H1 (cell line): ENCODE results near the gene SOX15. TPM values are rescaled to one million over a fixed set of nuclear protein-coding genes. Genes with fewer than 3 reads are reported as not detected.
A peak's percentile ranks its signal among the peaks of the same experiment; 100 is the strongest.

Experiments
- CTCF ChIA-PET: fragments of 300-600 bp; sonication (Branson Sonifier 250); formaldehyde crosslinking; loops from one replicate; lab custom pipeline; 2021; ENCODE audit not compliant: partially characterized antibody; lab: Charles Lee
- POLR2A ChIA-PET: fragments of 300-600 bp; sonication (Branson Sonifier 250); formaldehyde crosslinking; loops from one replicate; lab custom pipeline; 2021; ENCODE audit warnings: inconsistent platforms; ENCODE audit not compliant: partially characterized antibody; lab: Charles Lee
- DNase-seq, 2 experiments: peaks; one replicate each; pipeline versions ENCODE4 v3.0.0 to v3.0.0-alpha.2; 2010 to 2022; ENCODE audit warnings: low spot score in 2 of 2, low read depth in 1 of 2, mixed read lengths in 1 of 2
- FAIRE-seq: peaks from 2 replicates; lab custom pipeline; 2011; peaks lifted over from hg19 to GRCh38; lab: Jason Lieb, UNC
- H2AFZ ChIP-seq: 2 replicates; pipeline ENCODE4 v1.8.1; 2012; ENCODE audit warnings: low read length, inconsistent platforms
- H2AK5ac ChIP-seq: 2 replicates; pipeline ENCODE4 v1.6.1; 2013; ENCODE audit warnings: low read depth, low read length
- H2BK120ac ChIP-seq: replicated peaks from 2 replicates; pipeline ENCODE3; 2013; ENCODE audit warnings: low read depth, low read length, inconsistent platforms
- H2BK12ac ChIP-seq: 2 replicates; pipeline ENCODE4 v1.6.1; 2013; ENCODE audit warnings: low read depth, low read length
- H2BK15ac ChIP-seq: 2 replicates; pipeline ENCODE4 v1.6.1; 2013; ENCODE audit warnings: low read length
- H2BK20ac ChIP-seq: 2 replicates; pipeline ENCODE4 v1.6.1; 2013; ENCODE audit warnings: low read length
- H2BK5ac ChIP-seq: 2 replicates; pipeline ENCODE4 v1.6.1; 2013; ENCODE audit warnings: low read depth, low read length
- H3K14ac ChIP-seq: 2 replicates; pipeline ENCODE4 v1.6.1; 2013; ENCODE audit warnings: inconsistent platforms; ENCODE audit not compliant: insufficient read length
- H3K18ac ChIP-seq: 2 replicates; pipeline ENCODE4 v1.6.1; 2013; ENCODE audit warnings: low read length; ENCODE audit errors: extremely low read depth
- H3K23ac ChIP-seq: 2 replicates; pipeline ENCODE4 v1.6.1; 2013; ENCODE audit warnings: inconsistent platforms; ENCODE audit not compliant: insufficient read length
- H3K23me2 ChIP-seq: 2 replicates; pipeline ENCODE4 v1.6.1; 2013; ENCODE audit warnings: low read depth, low read length
- H3K27ac ChIP-seq: 2 replicates; pipeline ENCODE4 v1.6.1; 2011; ENCODE audit warnings: low read depth, low read length, inconsistent platforms
- H3K27me3 ChIP-seq, 4 experiments: replicated peaks in 1 of 4; 1 replicate in 1 of 4; 2 replicates in 3 of 4; pipeline versions ENCODE4 v1.6.1 to v1.8.1; 2011 to 2013; ENCODE audit warnings: low read length in 3 of 4, mild to moderate bottlenecking in 3 of 4, inconsistent platforms in 2 of 4, mixed read lengths in 2 of 4, moderate library complexity in 1 of 4; ENCODE audit not compliant: control insufficient read depth in 3 of 4, insufficient read depth in 3 of 4; ENCODE audit errors: extremely low read depth in 1 of 4
- H3K36me3 ChIP-seq, 4 experiments: 2 replicates each; pipeline versions ENCODE4 v1.6.1 to v1.8.1; 2011 to 2013; ENCODE audit warnings: mild to moderate bottlenecking in 4 of 4, low read length in 3 of 4, moderate library complexity in 2 of 4, control low read depth in 1 of 4, inconsistent platforms in 1 of 4; ENCODE audit not compliant: insufficient read depth in 4 of 4, control insufficient read depth in 2 of 4
- H3K4ac ChIP-seq: replicated peaks from 2 replicates; pipeline ENCODE3; 2013; ENCODE audit warnings: low read length, low read depth, mixed read lengths, inconsistent platforms; ENCODE audit not compliant: insufficient read length
- H3K4me1 ChIP-seq, 4 experiments: replicated peaks in 1 of 4; 1 replicate in 1 of 4; 2 replicates in 3 of 4; pipeline versions ENCODE4 v1.6.1 to v1.8.1; 2011 to 2013; ENCODE audit warnings: low read length in 3 of 4, inconsistent platforms in 2 of 4, mixed read lengths in 1 of 4; ENCODE audit not compliant: insufficient read depth in 4 of 4, control insufficient read depth in 3 of 4
- H3K4me2 ChIP-seq, 2 experiments: 2 replicates each; pipeline versions ENCODE4 v1.6.1 to v1.8.1; 2011 to 2013; ENCODE audit warnings: low read depth in 2 of 2, low read length in 2 of 2, control low read depth in 1 of 2, inconsistent platforms in 1 of 2, mild to moderate bottlenecking in 1 of 2; ENCODE audit not compliant: insufficient read depth in 1 of 2
- H3K4me3 ChIP-seq, 4 experiments: fragments of 200-600, 300-600 bp in 1 of 4; sonication (generic), shearing (Covaris generic), sonication (Bioruptor Twin) in 1 of 4; 2 replicates each; pipeline versions ENCODE4 v1.5.1 to v1.8.1; 2011 to 2016; ENCODE audit warnings: low read length in 4 of 4, low read depth in 3 of 4, control low read depth in 2 of 4, inconsistent platforms in 2 of 4, mild to moderate bottlenecking in 2 of 4, mixed read lengths in 1 of 4, moderate library complexity in 1 of 4; ENCODE audit not compliant: insufficient read depth in 2 of 4; ENCODE audit errors: extremely low read depth in 1 of 4
- H3K56ac ChIP-seq: replicated peaks from 2 replicates; pipeline ENCODE3; 2013; ENCODE audit warnings: low read depth, mild to moderate bottlenecking, mixed read lengths, low read length, inconsistent platforms; ENCODE audit not compliant: insufficient read length
- H3K79me1 ChIP-seq: 2 replicates; pipeline ENCODE4 v1.6.1; 2013; ENCODE audit warnings: low read depth, low read length, control low read depth
- H3K79me2 ChIP-seq, 2 experiments: 2 replicates each; pipeline versions ENCODE4 v1.6.1 to v1.8.1; 2012 to 2013; ENCODE audit warnings: low read length in 2 of 2, mild to moderate bottlenecking in 2 of 2, inconsistent platforms in 1 of 2; ENCODE audit not compliant: insufficient read depth in 2 of 2, control insufficient read depth in 1 of 2
- H3K9ac ChIP-seq, 4 experiments: replicated peaks in 1 of 4; 1 replicate in 1 of 4; 2 replicates in 3 of 4; pipeline versions ENCODE4 v1.6.1 to v1.8.1; 2011 to 2013; ENCODE audit warnings: low read depth in 3 of 4, low read length in 3 of 4, control low read depth in 2 of 4, mild to moderate bottlenecking in 2 of 4, moderate library complexity in 2 of 4, inconsistent platforms in 1 of 4; ENCODE audit errors: extremely low read depth in 1 of 4
- H3K9me3 ChIP-seq, 2 experiments: 2 replicates each; pipeline versions ENCODE4 v1.6.1 to v1.8.1; 2012 to 2013; ENCODE audit warnings: mild to moderate bottlenecking in 2 of 2, moderate library complexity in 2 of 2, control low read depth in 1 of 2, inconsistent platforms in 1 of 2, low read depth in 1 of 2, low read length in 1 of 2, mixed read lengths in 1 of 2; ENCODE audit not compliant: insufficient read depth in 2 of 2
- H4K20me1 ChIP-seq, 2 experiments: replicated peaks in 1 of 2; 2 replicates each; pipeline versions ENCODE3 to v1.8.1; 2011 to 2013; ENCODE audit warnings: inconsistent platforms in 2 of 2, low read length in 2 of 2, mild to moderate bottlenecking in 1 of 2; ENCODE audit not compliant: insufficient read depth in 2 of 2, control insufficient read depth in 1 of 2
- H4K5ac ChIP-seq: 2 replicates; pipeline ENCODE4 v1.6.1; 2013; ENCODE audit warnings: low read length, low read depth, mixed read lengths, inconsistent platforms; ENCODE audit not compliant: insufficient read length
- H4K8ac ChIP-seq: 2 replicates; pipeline ENCODE4 v1.8.0; 2013; ENCODE audit warnings: mild to moderate bottlenecking, moderate library complexity, low read length, inconsistent platforms; ENCODE audit not compliant: insufficient read depth; ENCODE audit errors: extremely low read depth
- H4K91ac ChIP-seq: replicated peaks from 2 replicates; pipeline ENCODE3; 2013; ENCODE audit warnings: low read length, mixed read lengths, inconsistent platforms; ENCODE audit not compliant: insufficient read length
- GTF2F1 ChIP-seq: IDR thresholded peaks from 2 replicates; pipeline ENCODE4 v1.6.1; 2012; ENCODE audit warnings: low read depth, low read length, improper control_type of control experiment, borderline replicate concordance
- HDAC6 ChIP-seq: IDR thresholded peaks from one replicate; pipeline ENCODE4 v1.7.1; 2012; ENCODE audit warnings: low read depth, mild to moderate bottlenecking, inconsistent platforms, low read length, moderate library complexity
- POLR2A ChIP-seq, 2 experiments: IDR thresholded peaks; 1 replicate in 1 of 2; 2 replicates in 1 of 2; pipeline ENCODE4 v1.6.1; 2011; ENCODE audit warnings: low read depth in 2 of 2, low read length in 2 of 2, mild to moderate bottlenecking in 2 of 2; ENCODE audit errors: control extremely low read depth in 1 of 2
- TAF7 ChIP-seq: optimal IDR thresholded peaks from 2 replicates; pipeline ENCODE3; 2011; ENCODE audit warnings: low read depth, mild to moderate bottlenecking, inconsistent platforms, low read length, moderate library complexity, borderline replicate concordance
- WGBS, 2 experiments: shearing (Covaris generic) in 1 of 2; methylation state at CpG; one replicate each; pipeline versions ENCODE4 v1.1.6 to v1.1.7; 2013 to 2015; ENCODE audit warnings: low lambda C conversion rate in 2 of 2, mixed read lengths in 2 of 2, inconsistent platforms in 1 of 2, low coverage in 1 of 2, missing lambda C conversion rate in 1 of 2; ENCODE audit not compliant: insufficient replicate concordance in 2 of 2, insufficient coverage in 1 of 2, insufficient read length in 1 of 2; ENCODE audit errors: extremely low coverage in 1 of 2, missing lambda C conversion rate in 1 of 2; 5-methylcytosine and 5-hydroxymethylcytosine counted together
- polyA plus RNA-seq, 7 experiments: library from polyadenylated mRNA; depleted of rRNA in 3 of 7; stranded (reverse) in 5 of 7; unstranded in 2 of 7; fragments of >200 nt in 5 of 7; fragments of 200-250 nt in 2 of 7; gene quantifications; 1 replicate in 5 of 7; 2 replicates in 1 of 7; 4 replicates in 1 of 7; pipeline versions ENCODE4 v1.2.1 to v1.2.3, GENCODE V29; 2011 to 2013; ENCODE audit warnings: missing spikeins in 2 of 7, mixed read lengths in 2 of 7
- total RNA-seq: library from RNA; stranded (reverse); fragmentation: NEBNext Ultra II Directional; extraction: Animal tissue kit (Norgen Biotek cat#: 25700); gene quantifications from 2 replicates; pipeline ENCODE4 v1.2.1, GENCODE V29; 2021

SOX15 gene
- total and polyA plus RNA-seq, 2 of the 8 experiments (the other 6 are each of a cell fraction or from before 2014, with no cell fraction given): 14.3 to 26.8 TPM

DNA sequence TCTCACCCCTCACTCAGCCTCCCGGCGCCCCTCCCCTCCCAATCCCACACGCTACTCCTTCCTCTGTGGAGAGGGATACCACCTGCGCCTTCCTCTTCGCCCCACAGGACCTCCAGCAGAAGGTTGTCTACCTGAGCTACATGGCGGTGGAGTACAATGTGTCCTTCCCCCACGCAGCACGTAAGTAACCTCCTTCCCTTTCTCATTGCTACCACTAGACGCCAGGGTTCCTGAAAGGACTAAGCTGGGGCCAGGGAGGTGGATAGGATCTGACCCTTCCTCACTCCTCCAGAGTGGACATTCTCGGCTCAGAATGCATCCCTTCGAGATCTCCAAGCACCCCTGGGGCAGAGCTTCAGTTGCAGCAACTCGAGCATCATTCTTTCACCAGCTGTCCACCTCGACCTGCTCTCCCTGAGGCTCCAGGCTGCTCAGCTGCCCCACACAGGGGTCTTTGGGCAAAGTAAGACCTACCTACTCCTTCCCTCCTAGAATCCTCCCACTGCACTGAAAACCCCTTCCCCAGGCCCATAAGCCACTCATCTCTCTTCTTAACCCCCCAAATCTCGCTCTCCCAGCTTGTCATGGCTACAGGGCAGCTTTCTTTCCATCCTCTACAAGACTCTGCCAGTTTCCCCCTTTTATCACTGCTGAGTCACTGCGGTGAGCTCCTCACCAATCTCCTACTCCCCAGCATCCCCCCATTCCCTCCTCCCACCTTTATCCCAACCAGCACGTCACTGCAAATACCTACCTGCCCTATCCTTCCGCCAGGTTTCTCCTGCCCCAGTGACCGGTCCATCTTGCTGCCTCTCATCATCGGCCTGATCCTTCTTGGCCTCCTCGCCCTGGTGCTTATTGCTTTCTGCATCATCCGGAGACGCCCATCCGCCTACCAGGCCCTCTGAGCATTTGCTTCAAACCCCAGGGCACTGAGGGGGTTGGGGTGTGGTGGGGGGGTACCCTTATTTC is 9.0 kb downstream of the SOX15 start:
- peaks cover 0 to 16% (median 5%) of the 10 kb centered on the region in 4 experiments; a peak in 5 of 7 replicates for H3K4me1 ChIP-seq
- peaks cover 10 to 11% of the 10 kb centered on the region in 2 experiments for H4K20me1 ChIP-seq
- POLR2A ChIA-PET: interaction anchor here (0.6 to 37.5 kb wide), 16 partner anchors 1 to 252 kb away, joined by 3 to 1144 read pairs (median 4); partner anchors contain the start of genes ATP1B2, CD68, FXR2 and MPDU1
- peaks cover 0 to 6% of the 10 kb centered on the region in 2 experiments; a peak in 1 of 4 replicates for H3K79me2 ChIP-seq
- no peak overlapping the region for H2AFZ ChIP-seq
- 91% methylated on average over 23 of the region's 23 CpGs; no CpG with 5 or more reads in 1 of the 2 experiments for WGBS, 2 experiments
- H3K4me3 ChIP-seq: no peak overlapping the region
- no peak overlapping the region for H2BK120ac ChIP-seq
- no peak overlapping the region for H3K56ac ChIP-seq
- TF ChIP-seq GTF2F1 (no peak), HDAC6 (no peak), POLR2A (IDR thresholded peaks at IDR 0.05; ENCODE audit: control extremely low read depth in 1 of 2, low read depth in 2 of 2, low read length in 2 of 2) (0 out of 3 replicates have a peak, but pooled peaks of 1 of the 2 experiments have one; percentile 10), TAF7 (no peak)
- TF ChIP-seq, all 59 proteins: peak for 1
- Histone ChIP-seq H4K8ac (no peak overlapping the region; the same call in 1 of the 2 replicates), H4K91ac (peak overlapping the region; percentile 20), H3K9me3 (no peaks in the 10 kb centered on the region), H2BK5ac (0 out of 2 replicates have a peak overlapping the region, but pooled peaks have one; percentile 44), H3K79me1 (peaks cover 4% of the 10 kb centered on the region; the same call in 1 of the 2 replicates), H3K18ac (no peak overlapping the region), H4K5ac (no peak overlapping the region), H2AK5ac (peak overlapping the region; percentile 88; the same call in 1 of the 2 replicates), H2BK12ac (peak overlapping the region; percentile 17; the same call in 1 of the 2 replicates), H3K36me3 (peaks cover 22 to 32% (median 27%) of the 10 kb centered on the region in 4 experiments), H2BK20ac (no peak overlapping the region), H2BK15ac (no peak overlapping the region), H3K9ac (no peak overlapping the region), H3K4ac (no peak overlapping the region), H3K23me2 (peaks cover 11% of the 10 kb centered on the region; the same call in 1 of the 2 replicates), H3K27ac (no peak overlapping the region), H3K4me2 (no peak overlapping the region), H3K14ac (no peak overlapping the region), H3K23ac (no peak overlapping the region), H3K27me3 (no peaks in the 10 kb centered on the region)
- DNase-seq: peak in 1 of 2 experiments; percentile 48
- CTCF ChIA-PET: interaction anchor here (1.2 to 3.0 kb wide), 5 partner anchors 9 to 107 kb away, joined by 6 to 17 read pairs (median 11); partner anchors contain the start of genes SOX15, TP53 and WRAP53
- FAIRE-seq: no peak
